DOHH2 (cell line): ENCODE measurements around the gene LURAP1L.

Experiments
- CTCF ChIP-seq: fragments of 200-600 bp; sonication (generic); IDR thresholded peaks from one replicate; pipeline ENCODE4 v1.5.1; 2014; ENCODE audit warnings: antibody characterized with exemption, mild to moderate bottlenecking, low read depth, low read length; ENCODE audit not compliant: poor library complexity, severe bottlenecking
- EZH2phosphoT487 ChIP-seq: fragments of 200-600 bp; sonication (generic); IDR thresholded peaks from 2 replicates; pipeline ENCODE4 v1.6.1; 2017; ENCODE audit warnings: borderline replicate concordance, mild to moderate bottlenecking, antibody characterized with exemption, low read length, moderate library complexity, mixed read lengths

- TF ChIP-seq CTCF (no peak), EZH2phosphoT487 (no peak)
Measured at GRCh38 chr9:12856603-12857002, 81.8 kb downstream of the LURAP1L start.
